Skin of body (tissue), 2 donors: ENCODE measurements around the gene NCOA1. TPM values are rescaled to one million over a fixed set of nuclear protein-coding genes. Genes with fewer than 3 reads are reported as not detected.
A peak's percentile ranks its signal among the peaks of the same experiment; 100 is the strongest.
"Not testable (repeated sequence)": the region's sequence is repeated elsewhere in the genome, so short reads cannot be mapped to it uniquely, and the experiment has no call there.

Experiments used
- DNase-seq: peaks from one replicate; lab custom pipeline; 2025; lab: John Stamatoyannopoulos, UW
- total RNA-seq: library from RNA; depleted of rRNA; stranded (reverse); fragments of >200 nt; gene quantifications from one replicate; pipeline ENCODE4 v1.2.3, GENCODE V29; 2014

NCOA1 gene
- total RNA-seq: 77.2 TPM

- peak; percentile 86 for DNase-seq
Measured at GRCh38 chr2:24490690-24491541, at the start of gene NCOA1. Gene NCOA1, plus strand, starts transcription at chr2:24491254. Its CDS starts 167,424 bp downstream, at chr2:24658678.

DNA sequence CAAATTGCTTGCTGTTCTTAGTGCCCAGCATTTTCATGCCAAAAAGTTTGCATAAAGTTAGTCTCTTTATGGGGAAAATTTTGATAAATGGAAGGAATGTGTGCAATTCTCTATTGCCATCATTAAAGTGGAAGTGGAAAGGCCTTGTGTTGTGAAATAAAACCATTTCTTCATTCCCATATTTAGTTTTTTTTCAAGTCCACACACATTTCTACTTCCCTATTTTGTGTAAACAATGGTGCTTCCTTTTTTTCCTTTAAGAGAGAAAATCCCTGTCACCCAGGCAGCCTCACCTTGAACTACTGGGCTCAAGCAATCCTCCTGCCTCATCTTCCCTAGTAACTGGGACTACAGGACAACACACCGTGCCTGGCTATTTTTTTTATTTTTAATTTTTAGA, 42.3 kb upstream of the NCOA1 start:
- no peak for DNase-seq

- no peak for DNase-seq
Measured at GRCh38 chr2:24449344-24449743, 41.7 kb upstream of the NCOA1 start.

DNA sequence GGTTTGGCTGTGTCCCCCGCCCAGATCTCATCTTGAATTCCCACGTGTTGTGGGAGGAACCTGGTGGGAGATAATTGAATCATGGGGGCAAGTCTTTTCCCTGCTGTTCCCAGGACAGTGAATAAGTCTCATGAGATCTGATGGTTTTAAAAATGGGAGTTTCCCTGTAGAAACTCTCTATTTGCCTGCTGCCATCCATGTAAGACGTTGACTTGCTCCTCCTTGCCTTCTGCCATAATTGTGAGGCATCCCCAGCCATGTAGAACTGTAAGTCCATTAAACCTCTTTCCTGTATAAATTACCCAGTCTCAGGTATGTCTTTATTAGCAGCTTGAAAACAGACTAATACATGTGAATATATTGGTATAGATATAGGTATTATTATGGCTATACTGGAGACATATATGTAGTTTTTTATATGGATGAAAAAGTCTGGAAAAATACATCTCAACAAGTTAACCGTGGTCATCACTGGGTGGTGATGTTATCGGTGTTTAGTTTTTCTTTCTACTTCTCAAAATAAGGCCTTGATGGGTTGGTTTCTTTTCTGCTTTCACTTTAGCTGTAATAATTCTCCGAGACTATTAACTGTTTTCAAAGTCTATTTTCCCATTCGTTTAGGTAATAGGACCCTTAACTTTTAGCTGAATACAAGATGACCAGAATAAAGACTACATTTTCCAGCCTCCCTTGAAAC, 39.1 kb upstream of the NCOA1 start:
- DNase-seq: no peak

DNA sequence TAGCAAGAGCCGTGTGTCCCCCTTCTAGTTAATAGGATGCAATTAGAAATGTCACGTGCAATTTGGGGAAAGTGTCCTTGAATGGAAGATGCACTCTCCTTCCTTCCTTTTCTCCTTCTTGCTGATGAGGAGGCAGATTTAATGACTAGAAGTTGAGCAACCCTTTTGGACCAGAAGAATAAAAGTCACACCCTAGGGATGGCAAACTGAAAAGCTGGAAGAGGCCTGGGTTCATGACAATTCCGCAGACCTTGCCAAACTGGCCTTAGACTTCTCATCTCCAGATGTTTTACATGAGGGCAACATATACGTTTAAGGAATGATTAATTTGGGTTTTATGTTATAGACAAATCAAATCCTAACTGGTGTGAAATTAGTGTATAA, 38.6 kb upstream of the NCOA1 start:
- peak; percentile 90 for DNase-seq

DNA sequence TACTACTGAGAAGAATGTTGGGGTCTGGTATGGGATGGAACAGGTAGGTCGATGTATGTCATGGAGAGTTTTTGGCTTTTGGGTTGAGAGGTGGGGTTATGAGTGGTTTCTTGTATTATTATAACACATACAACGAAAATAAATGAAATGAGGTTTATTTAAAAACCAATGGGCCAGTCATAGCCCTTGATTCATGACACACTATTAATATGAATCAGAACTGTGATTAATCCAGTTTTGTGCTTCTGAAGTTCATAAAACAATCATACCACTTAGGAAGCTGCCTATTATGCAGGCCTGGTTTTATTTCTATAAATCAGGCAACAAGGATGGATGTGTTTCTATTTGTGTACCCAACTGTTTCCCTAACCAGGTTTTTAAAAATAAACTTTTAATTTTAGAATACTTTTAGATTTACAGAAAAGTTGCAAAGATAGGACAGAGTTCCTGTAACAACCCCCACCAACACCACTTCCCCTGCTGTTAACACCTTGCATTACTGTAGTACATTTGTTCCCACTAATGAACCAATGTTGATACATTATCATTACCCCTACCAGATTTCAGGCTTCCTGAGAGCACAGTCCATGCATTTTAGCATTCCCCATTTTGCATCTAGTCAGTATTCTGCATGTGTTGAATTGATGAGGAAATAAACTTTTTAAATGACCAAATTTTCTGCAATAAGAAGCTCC, 37.5 kb upstream of the NCOA1 start:
- no peak for DNase-seq

DNA sequence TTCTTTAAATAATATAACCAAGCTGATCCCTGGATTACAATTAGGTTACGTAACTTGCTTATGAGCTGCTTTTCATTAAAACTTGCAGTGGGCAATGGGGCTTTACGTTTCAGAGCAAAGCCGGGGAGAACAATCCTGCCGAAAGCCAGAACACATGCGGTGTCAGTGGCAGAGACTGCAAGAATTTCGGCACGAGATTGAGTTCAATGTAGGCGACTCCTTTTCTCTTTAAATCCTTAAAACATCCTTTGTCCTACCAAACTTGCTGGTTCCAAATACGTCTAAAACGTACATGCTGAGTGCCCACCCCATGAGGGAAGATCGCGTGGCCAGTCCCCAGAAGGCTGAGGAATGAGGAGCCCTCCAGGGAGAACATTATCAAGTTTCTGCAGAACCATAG, 36.8 kb upstream of the NCOA1 start:
- DNase-seq: peak; percentile 85

- DNase-seq: no peak
Measured at GRCh38 chr2:24456599-24457556, 34.2 kb upstream of the NCOA1 start.

- peak; percentile 13 for DNase-seq
Measured at GRCh38 chr2:24457696-24458386, 33.2 kb upstream of the NCOA1 start.

DNA sequence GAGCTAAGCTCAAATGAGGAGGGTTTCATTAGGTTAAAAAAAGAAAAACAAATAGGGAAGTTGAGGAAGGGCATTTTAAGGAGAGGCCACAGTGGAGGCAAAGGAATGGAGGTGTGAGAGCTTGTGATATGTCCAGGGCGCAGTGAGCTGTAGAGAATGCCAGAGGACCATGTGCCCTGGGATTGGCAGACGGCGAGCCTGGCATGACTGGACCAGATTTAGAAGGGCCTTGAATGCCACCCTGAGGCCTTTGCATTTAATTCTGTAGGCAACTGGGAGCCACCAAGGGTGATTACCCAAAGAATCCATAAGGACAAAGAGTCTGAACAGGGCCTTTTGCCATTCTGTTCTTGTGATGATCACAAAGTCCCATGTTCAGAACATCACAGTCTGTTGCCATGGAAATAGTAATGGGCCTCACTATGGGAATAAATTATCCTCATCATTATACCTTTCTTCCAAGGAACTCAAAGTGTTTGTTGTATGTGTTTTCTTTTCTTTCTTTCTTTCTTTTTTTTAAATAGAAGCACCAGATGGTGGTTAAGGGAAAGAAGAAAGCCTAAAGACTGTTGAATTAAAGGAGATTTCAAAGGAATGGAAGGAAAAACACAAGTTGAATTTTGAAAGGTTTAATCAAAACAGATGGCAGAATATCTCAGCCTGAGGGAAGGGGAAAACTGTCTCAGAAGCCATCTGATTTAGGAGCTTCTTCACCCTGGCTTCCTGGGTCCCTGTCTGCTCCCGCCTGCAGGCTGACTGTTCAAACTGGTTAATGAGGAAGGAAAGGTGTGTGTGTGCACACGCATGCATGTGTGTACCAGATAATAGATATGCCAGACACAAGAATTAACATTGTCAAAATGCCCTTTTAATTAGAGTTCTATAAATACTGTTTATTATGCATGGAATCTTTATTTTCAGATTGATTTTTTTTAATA, 31.6 kb upstream of the NCOA1 start:
- no peak for DNase-seq

DNA sequence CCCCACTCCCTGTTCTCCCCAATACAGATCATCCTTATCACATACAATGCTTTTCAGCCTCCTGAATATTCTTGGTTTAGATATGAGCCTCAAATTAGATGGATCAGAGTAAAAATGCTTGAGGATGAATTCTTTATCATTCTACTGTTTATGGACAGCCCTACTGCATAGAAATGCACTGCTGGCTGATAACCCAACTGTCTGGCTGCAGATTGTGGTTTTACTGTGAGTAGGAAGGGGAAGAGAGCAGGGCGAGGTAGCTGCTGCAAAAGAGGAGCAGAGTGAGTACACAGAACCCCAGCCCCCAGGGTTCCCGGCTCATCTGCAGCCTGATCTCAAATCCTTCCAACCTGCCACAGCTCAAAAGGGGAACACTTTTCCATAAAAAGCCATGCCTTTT, 29.4 kb upstream of the NCOA1 start:
- DNase-seq: no peak

- no peak for DNase-seq
Measured at GRCh38 chr2:24463271-24463670, 27.8 kb upstream of the NCOA1 start.

DNA sequence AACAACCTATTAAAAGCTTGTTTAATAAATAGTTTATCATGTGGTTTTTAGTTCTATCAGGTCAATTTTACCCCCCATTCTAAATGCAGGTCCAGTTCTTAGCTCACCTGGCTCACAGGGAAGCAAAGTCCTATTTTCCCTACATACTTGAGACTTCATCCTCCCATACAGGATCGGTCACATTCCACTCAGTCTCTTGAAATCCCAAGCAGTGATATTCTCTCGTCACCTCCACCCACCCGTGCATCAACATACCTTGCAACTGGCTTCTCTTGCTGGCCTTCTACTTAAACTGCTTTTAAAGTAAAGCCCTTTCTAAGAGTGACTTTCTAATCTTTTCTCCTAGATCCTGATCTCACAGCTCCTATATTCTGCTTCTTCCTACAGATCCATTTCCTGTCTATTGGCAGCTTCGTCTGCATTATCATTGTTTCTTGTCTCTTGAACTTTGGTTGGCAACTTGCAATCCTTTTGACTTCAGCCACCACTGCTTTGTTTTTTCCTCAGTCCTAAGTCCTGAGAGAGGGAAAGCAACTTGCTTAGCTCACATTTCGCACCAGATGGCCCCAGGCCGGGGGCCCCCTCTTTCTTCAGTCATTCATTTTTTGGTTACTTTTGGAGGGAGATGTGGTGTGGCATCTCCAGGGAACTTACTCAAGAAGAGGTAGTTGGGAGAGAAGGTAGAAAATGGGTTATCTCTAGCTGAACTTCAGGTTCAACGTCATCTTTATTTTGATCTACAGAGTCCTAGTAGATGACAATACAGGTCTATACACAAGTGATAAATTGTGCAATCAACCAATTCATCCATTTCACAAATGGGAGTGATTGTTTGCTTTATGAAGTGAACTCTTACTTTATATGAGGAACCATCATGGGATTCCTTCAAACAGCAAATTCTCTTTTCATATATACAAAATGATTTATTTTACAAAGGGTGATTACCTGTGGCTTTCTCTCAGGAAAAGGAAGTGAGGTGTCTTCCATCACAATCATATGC, 23.9 kb upstream of the NCOA1 start:
- no peak for DNase-seq

DNA sequence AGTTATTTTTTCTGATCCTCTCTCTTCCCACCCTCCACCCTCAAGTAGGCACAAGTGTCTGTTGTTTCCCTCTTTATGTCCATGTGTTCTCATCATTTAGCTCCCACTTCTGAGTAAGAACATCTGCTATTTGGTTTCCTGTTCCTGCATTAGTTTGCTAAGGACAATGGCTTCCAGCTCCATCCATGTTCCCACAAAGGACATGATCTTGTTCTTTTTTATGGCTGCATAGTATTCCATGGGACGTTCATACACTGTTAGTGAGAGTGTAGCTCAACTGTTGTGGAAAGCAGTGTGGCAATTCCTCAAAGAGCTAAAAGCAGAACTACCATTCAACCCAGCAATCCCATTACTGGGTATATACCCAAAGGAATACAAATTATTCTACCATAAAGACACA, 22.6 kb upstream of the NCOA1 start:
- DNase-seq: not testable (repeated sequence)

GRCh38 chr2:24469148-24469650, 21.9 kb upstream of the NCOA1 start:
- no peak for DNase-seq

GRCh38 chr2:24471662-24472061, 19.4 kb upstream of the NCOA1 start:
- no peak for DNase-seq

DNA sequence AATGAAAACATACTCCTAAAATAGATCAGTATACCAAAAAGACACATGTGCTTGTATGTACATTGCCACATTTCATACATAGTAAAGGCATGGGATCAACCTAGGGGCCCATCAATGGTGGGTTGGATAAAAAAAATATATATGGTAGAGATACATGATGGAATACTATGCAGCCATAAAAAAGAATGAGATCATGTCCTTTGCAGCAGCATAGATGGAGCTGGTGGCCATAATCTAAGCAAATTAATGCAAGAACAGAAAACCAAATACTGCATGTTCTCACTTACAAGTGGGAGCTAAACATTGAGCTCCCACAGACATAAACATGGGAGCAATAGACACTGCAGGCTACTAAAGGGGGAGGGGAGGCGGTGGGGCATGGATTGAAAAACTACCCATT, 18.6 kb upstream of the NCOA1 start:
- no peak for DNase-seq

- DNase-seq: no peak
Measured at GRCh38 chr2:24473626-24474025, 17.4 kb upstream of the NCOA1 start.
